K562 (cell line): ENCODE results near the gene CD84. TPM values are rescaled to one million over a fixed set of nuclear protein-coding genes. Genes with fewer than 3 reads are reported as not detected.

ENCODE experiments used
- BACH1 ChIP-seq: fragments of 200-800 bp; sonication (Bioruptor generic); IDR thresholded peaks from 2 replicates; pipeline ENCODE4 v1.6.1; 2016; ENCODE audit warnings: missing genetic modification characterization, missing compliant biosample characterization
- CREB3 ChIP-seq: fragments of 450-650 bp; conservative IDR thresholded peaks from 2 replicates; pipeline ENCODE4 v1.6.1; 2016; ENCODE audit warnings: missing genetic modification characterization, low read depth, mild to moderate bottlenecking, missing compliant biosample characterization, moderate library complexity
- CXXC5 ChIP-seq: fragments of 250-450 bp; sonication (Bioruptor Pico); IDR thresholded peaks from 2 replicates; pipeline ENCODE4 v1.8.0; 2022; ENCODE audit warnings: inconsistent platforms, mild to moderate bottlenecking, moderate library complexity
- FUS ChIP-seq: fragments of 200-400 bp; formaldehyde crosslinking; optimal IDR thresholded peaks from 2 replicates; pipeline ENCODE3; 2017; ENCODE audit warnings: low read depth, low read length
- GMEB1 ChIP-seq: fragments of 250-450 bp; sonication (Bioruptor Pico); IDR thresholded peaks from 2 replicates; pipeline ENCODE4 v1.4.0; 2020; ENCODE audit warnings: mild to moderate bottlenecking
- HEY1 ChIP-seq: fragments of 250-450 bp; sonication (Bioruptor Pico); IDR thresholded peaks from 2 replicates; pipeline ENCODE4 v1.5.0; 2020; ENCODE audit warnings: mild to moderate bottlenecking, moderate library complexity, borderline replicate concordance
- KAT2B ChIP-seq: IDR thresholded peaks from one replicate; pipeline ENCODE4 v1.6.1; 2012; ENCODE audit warnings: low read depth, mild to moderate bottlenecking, control low read depth, inconsistent platforms, low read length, moderate library complexity
- MAX ChIP-seq: sonication (generic); formaldehyde crosslinking; IDR thresholded peaks from 2 replicates; pipeline ENCODE4 v1.9.0; 2022; ENCODE audit warnings: mild to moderate bottlenecking, missing genetic modification reagents
- MCM3 ChIP-seq: fragments of 450-650 bp; IDR thresholded peaks from 2 replicates; pipeline ENCODE4 v1.6.1; 2016
- NFIC ChIP-seq: fragments of 450-650 bp; IDR thresholded peaks from 2 replicates; pipeline ENCODE4 v1.6.1; 2017; ENCODE audit warnings: mild to moderate bottlenecking, inconsistent platforms
- NFXL1 ChIP-seq: fragments of 450-650 bp; formaldehyde crosslinking; IDR thresholded peaks from 2 replicates; pipeline ENCODE4 v1.4.0; 2021; ENCODE audit warnings: mild to moderate bottlenecking
- NUFIP1 ChIP-seq: fragments of 450-650 bp; IDR thresholded peaks from 2 replicates; pipeline ENCODE4 v1.6.1; 2018; ENCODE audit not compliant: partially characterized antibody
- PATZ1 ChIP-seq: fragments of 250-450 bp; sonication (Bioruptor Pico); IDR thresholded peaks from 2 replicates; pipeline ENCODE4 v1.5.0; 2020; ENCODE audit warnings: mild to moderate bottlenecking, borderline replicate concordance
- PTRF ChIP-seq: fragments of 450-650 bp; IDR thresholded peaks from 2 replicates; pipeline ENCODE4 v1.6.1; 2016; ENCODE audit warnings: mild to moderate bottlenecking, missing genetic modification characterization, missing compliant biosample characterization
- SETDB1 ChIP-seq: IDR thresholded peaks from one replicate; pipeline ENCODE4 v1.6.1; 2012; ENCODE audit warnings: low read length, control low read depth, inconsistent platforms
- SMARCE1 ChIP-seq: fragments of 450-650 bp; IDR thresholded peaks from 2 replicates; pipeline ENCODE4 v1.7.1; 2016; ENCODE audit warnings: mild to moderate bottlenecking
- SREBF2 ChIP-seq: sonication (generic); formaldehyde crosslinking; IDR thresholded peaks from 2 replicates; pipeline ENCODE4 v1.4.0; 2020; ENCODE audit warnings: mild to moderate bottlenecking, missing genetic modification reagents
- SRSF3 ChIP-seq: fragments of 200-400 bp; formaldehyde crosslinking; IDR thresholded peaks from 2 replicates; pipeline ENCODE4 v1.6.1; 2016; ENCODE audit warnings: mild to moderate bottlenecking, low read length, moderate library complexity; ENCODE audit not compliant: insufficient read depth
- TAF7 ChIP-seq: fragments of 450-650 bp; IDR thresholded peaks from 2 replicates; pipeline ENCODE4 v1.6.1; 2016; ENCODE audit warnings: missing genetic modification characterization, missing compliant biosample characterization
- TCF15 ChIP-seq: fragments of 250-450 bp; sonication (Bioruptor Pico); IDR thresholded peaks from 2 replicates; pipeline ENCODE4 v1.8.0; 2022; ENCODE audit warnings: moderate library complexity, mild to moderate bottlenecking, inconsistent platforms
- TRIM25 ChIP-seq: fragments of 450-650 bp; IDR thresholded peaks from 2 replicates; pipeline ENCODE4 v1.7.0; 2016; ENCODE audit warnings: borderline replicate concordance
- ZNF232 ChIP-seq: sonication (generic); formaldehyde crosslinking; IDR thresholded peaks from 2 replicates; pipeline ENCODE4 v1.8.0; 2022; ENCODE audit warnings: mild to moderate bottlenecking, missing genetic modification reagents
- polyA plus RNA-seq, 8 experiments: library from polyadenylated mRNA; depleted of rRNA in 4 of 8; stranded (reverse) in 5 of 8; unstranded in 3 of 8; fragments of >200 nt; fragmentation: Nextera tagmentation in 2 of 8; fragmentation: Illumina TruSeq in 1 of 8; extraction: Ambion mirVana in 2 of 8; extraction: Trizol in 1 of 8; gene quantifications; 2 replicates each; pipeline versions ENCODE4 v1.2.1 to v1.2.3, GENCODE V29; 2011 to 2014; ENCODE audit warnings: inconsistent platforms in 1 of 8, missing spikeins in 1 of 8
- total RNA-seq, 7 experiments: library from RNA; depleted of rRNA in 6 of 7; stranded (reverse); fragments of >200 nt in 6 of 7; fragmentation: Illumina TruSeq in 2 of 7; extraction: Trizol in 2 of 7; gene quantifications; 2 replicates each; pipeline versions ENCODE4 v1.2.1 to v1.2.3, GENCODE V29; 2011 to 2021; ENCODE audit warnings: low replicate concordance in 1 of 7

CD84 gene
- total and polyA plus RNA-seq, 9 of the 15 experiments (the other 6 are each of a cell fraction or from before 2014, with no cell fraction given), result 0.82 to 6.8 (median 2.0) TPM

- no peak for TF ChIP-seq SETDB1
- TF ChIP-seq CREB3 (tag), result peak; percentile 79
- TF ChIP-seq MAX (CRISPR knock-in tag), result peak; percentile 71
- TF ChIP-seq NFXL1 (CRISPR knock-in tag), result no peak; the same call in 1 of the 2 replicates
- peak; percentile 88 for TF ChIP-seq BACH1
- no peak for TF ChIP-seq TCF15 (CRISPR knock-in tag)
- peak; percentile 95 for TF ChIP-seq CXXC5 (CRISPR knock-in tag)
- TF ChIP-seq SREBF2 (CRISPR knock-in tag), result no peak
- TF ChIP-seq MCM3, result no peak
- no peak for TF ChIP-seq TAF7 (tag)
- TF ChIP-seq ZNF232 (CRISPR knock-in tag), result no peak
- no peak for TF ChIP-seq NUFIP1
- TF ChIP-seq GMEB1, result no peak
- TF ChIP-seq KAT2B, result no peak
- no peak; the same call in 1 of the 2 replicates for TF ChIP-seq PTRF (tag)
- peak; percentile 100 for TF ChIP-seq SMARCE1
- TF ChIP-seq HEY1, result peak; percentile 97
- peak; percentile 97 for TF ChIP-seq NFIC
- TF ChIP-seq SRSF3, result no peak
- peak; percentile 20; the same call in 1 of the 2 replicates for TF ChIP-seq PATZ1 (CRISPR knock-in tag)
- no peak for TF ChIP-seq TRIM25
- no peak for TF ChIP-seq FUS
These were observed 39.1 kb downstream of the CD84 start (continued) for GRCh38 chr1:160539990-160540858.
